ENCODE results near the gene RNF213.

DNA sequence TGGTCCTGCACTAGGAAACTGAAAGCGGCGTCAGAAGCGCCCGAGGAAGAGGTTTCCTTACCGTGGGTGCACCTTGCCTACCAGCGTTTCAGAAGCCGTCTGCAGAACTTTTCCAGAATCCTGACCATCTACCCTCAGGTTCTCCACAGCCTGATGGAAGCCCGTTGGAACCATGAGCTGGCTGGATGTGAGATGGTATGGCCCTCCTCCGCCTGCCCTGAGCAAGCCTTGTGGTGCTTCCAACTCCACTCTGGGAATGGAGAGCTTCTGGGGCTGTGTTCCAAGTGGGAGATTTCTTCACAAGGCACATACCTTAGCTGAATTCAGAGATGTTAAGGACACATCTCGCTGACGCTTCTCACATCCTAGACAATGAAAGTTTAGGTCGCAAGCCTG lies 102.5 kb downstream of the RNF213 start:
- TF ChIP-seq, protein P1, sequence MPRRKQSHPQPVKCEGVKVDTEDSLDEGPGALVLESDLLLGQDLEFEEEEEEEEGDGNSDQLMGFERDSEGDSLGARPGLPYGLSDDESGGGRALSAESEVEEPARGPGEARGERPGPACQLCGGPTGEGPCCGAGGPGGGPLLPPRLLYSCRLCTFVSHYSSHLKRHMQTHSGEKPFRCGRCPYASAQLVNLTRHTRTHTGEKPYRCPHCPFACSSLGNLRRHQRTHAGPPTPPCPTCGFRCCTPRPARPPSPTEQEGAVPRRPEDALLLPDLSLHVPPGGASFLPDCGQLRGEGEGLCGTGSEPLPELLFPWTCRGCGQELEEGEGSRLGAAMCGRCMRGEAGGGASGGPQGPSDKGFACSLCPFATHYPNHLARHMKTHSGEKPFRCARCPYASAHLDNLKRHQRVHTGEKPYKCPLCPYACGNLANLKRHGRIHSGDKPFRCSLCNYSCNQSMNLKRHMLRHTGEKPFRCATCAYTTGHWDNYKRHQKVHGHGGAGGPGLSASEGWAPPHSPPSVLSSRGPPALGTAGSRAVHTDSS (tag by site-specific recombination; IDR thresholded peaks at IDR 0.05) = no peak
- TF ChIP-seq, protein P2, sequence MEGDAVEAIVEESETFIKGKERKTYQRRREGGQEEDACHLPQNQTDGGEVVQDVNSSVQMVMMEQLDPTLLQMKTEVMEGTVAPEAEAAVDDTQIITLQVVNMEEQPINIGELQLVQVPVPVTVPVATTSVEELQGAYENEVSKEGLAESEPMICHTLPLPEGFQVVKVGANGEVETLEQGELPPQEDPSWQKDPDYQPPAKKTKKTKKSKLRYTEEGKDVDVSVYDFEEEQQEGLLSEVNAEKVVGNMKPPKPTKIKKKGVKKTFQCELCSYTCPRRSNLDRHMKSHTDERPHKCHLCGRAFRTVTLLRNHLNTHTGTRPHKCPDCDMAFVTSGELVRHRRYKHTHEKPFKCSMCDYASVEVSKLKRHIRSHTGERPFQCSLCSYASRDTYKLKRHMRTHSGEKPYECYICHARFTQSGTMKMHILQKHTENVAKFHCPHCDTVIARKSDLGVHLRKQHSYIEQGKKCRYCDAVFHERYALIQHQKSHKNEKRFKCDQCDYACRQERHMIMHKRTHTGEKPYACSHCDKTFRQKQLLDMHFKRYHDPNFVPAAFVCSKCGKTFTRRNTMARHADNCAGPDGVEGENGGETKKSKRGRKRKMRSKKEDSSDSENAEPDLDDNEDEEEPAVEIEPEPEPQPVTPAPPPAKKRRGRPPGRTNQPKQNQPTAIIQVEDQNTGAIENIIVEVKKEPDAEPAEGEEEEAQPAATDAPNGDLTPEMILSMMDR (tag by site-specific recombination; IDR thresholded peaks at IDR 0.05) = no peak

Data from HEK293 (cell line).